PC-3 (cell line): Measurements from ENCODE around the gene FAM222A. TPM values are rescaled to one million over a fixed set of nuclear protein-coding genes. Genes with fewer than 3 reads are reported as not detected.

Experiments
- ATAC-seq: fragments of 200-7000 bp; cut with Tn5 transposase; 2 replicates; pipeline ENCODE4 v1.9.1; 2020; ENCODE audit warnings: mild to moderate bottlenecking, moderate library complexity
- Bru-seq: library from RNA; stranded (reverse); fragments of 400-500 nt; gene quantifications from one replicate; lab custom pipeline; 2021; lab: Mats Ljungman, UMichigan
- BruChase-seq, 2 experiments: library from RNA; stranded (reverse); fragments of 400-500 nt; gene quantifications; one replicate each; lab custom pipeline; 2021; lab: Mats Ljungman, UMichigan
- BruUV-seq: library from RNA; stranded (reverse); fragments of 400-500 nt; replicated peaks from 2 replicates; lab custom pipeline; 2021; lab: Mats Ljungman, UMichigan
- CTCF ChIA-PET: fragments of 300-600 bp; sonication (Branson Sonifier 250); formaldehyde crosslinking; loops from one replicate; lab custom pipeline; 2022; ENCODE audit warnings: antibody characterized with exemption; lab: Charles Lee
- POLR2A ChIA-PET: fragments of 300-600 bp; sonication (Branson Sonifier 250); formaldehyde crosslinking; loops from one replicate; lab custom pipeline; 2022; ENCODE audit warnings: antibody characterized with exemption; ENCODE audit not compliant: unreplicated experiment; lab: Charles Lee
- DNase-seq: peaks from one replicate; pipeline ENCODE4 v3.0.0-alpha.2; 2015
- H2AFZ ChIP-seq: fragments of 300-600 bp; sonication (generic); 2 replicates; pipeline ENCODE4 v1.6.0; 2016; ENCODE audit warnings: antibody characterized with exemption, low read length
- H3F3A ChIP-seq: fragments of 300-600 bp; sonication (generic); one replicate; pipeline ENCODE4 v1.6.0; 2017; ENCODE audit warnings: antibody characterized with exemption, low read length, control low read depth, mild to moderate bottlenecking; ENCODE audit not compliant: unreplicated experiment
- H3K27ac ChIP-seq: fragments of 300-600 bp; sonication (generic); 2 replicates; pipeline ENCODE4 v1.5.1; 2016; ENCODE audit warnings: mild to moderate bottlenecking, low read length
- H3K27me3 ChIP-seq: fragments of 300-600 bp; sonication (generic); 2 replicates; pipeline ENCODE4 v1.6.1; 2016; ENCODE audit warnings: low read length, mixed read lengths
- H3K36me3 ChIP-seq: fragments of 300-600 bp; sonication (generic); 2 replicates; pipeline ENCODE4 v1.6.1; 2016; ENCODE audit warnings: low read depth, mixed run types, low read length, mixed read lengths
- H3K4me1 ChIP-seq: fragments of 300-600 bp; sonication (generic); 2 replicates; pipeline ENCODE4 v1.5.1; 2016; ENCODE audit warnings: low read length; ENCODE audit not compliant: insufficient read depth
- H3K4me2 ChIP-seq: fragments of 300-600 bp; sonication (generic); 2 replicates; pipeline ENCODE4 v1.6.0; 2016; ENCODE audit warnings: low read length
- H3K4me3 ChIP-seq: fragments of 300-600 bp; sonication (generic); 2 replicates; pipeline ENCODE4 v1.5.1; 2016; ENCODE audit warnings: mild to moderate bottlenecking, low read length, mixed read lengths
- H3K79me2 ChIP-seq: fragments of 300-600 bp; sonication (generic); 2 replicates; pipeline ENCODE4 v1.6.1; 2017; ENCODE audit warnings: low read length, mixed read lengths
- H3K9ac ChIP-seq: fragments of 300-600 bp; sonication (generic); 2 replicates; pipeline ENCODE4 v1.6.0; 2016; ENCODE audit warnings: mild to moderate bottlenecking, low read length
- H3K9me2 ChIP-seq: fragments of 300-600 bp; sonication (generic); replicated peaks from 2 replicates; pipeline ENCODE4 v1.6.1; 2016; ENCODE audit warnings: mixed run types, low read length, mixed read lengths
- H3K9me3 ChIP-seq: fragments of 300-600 bp; sonication (generic); 2 replicates; pipeline ENCODE4 v1.6.1; 2016; ENCODE audit warnings: low read length, mixed read lengths
- H4K20me1 ChIP-seq: fragments of 300-600 bp; sonication (generic); 2 replicates; pipeline ENCODE4 v1.6.1; 2016; ENCODE audit warnings: low read length, mixed read lengths
- EZH2 ChIP-seq: fragments of 300-600 bp; sonication (generic); IDR thresholded peaks from one replicate; pipeline ENCODE4 v1.6.1; 2017; ENCODE audit warnings: antibody characterized with exemption, mild to moderate bottlenecking, low read length; ENCODE audit not compliant: unreplicated experiment
- EZH2phosphoT487 ChIP-seq: fragments of 300-600 bp; sonication (generic); IDR thresholded peaks from 2 replicates; pipeline ENCODE4 v1.6.1; 2018; ENCODE audit warnings: mild to moderate bottlenecking, antibody characterized with exemption, low read length, borderline replicate concordance
- intact Hi-C: fragments of 100-400 bp; cut with micrococcal nuclease; formaldehyde crosslinking; loops from 2 replicates; pipeline ENCODE4 v1.9.0; 2023
- long read RNA-seq: library from polyadenylated mRNA; unstranded; transcript quantifications from one replicate; pipeline ENCODE4 v2.0.0, GENCODE V29; 2021; ENCODE audit not compliant: unreplicated experiment
- total RNA-seq: library from RNA; depleted of rRNA; stranded (reverse); fragments of >200 nt; gene quantifications from 2 replicates; pipeline ENCODE4 v1.2.3, GENCODE V29; 2014; rRNA removed
- TF ChIP-seq, protein P1 (sequence below): fragments of 300-600 bp; sonication (generic); conservative IDR thresholded peaks from 2 replicates; pipeline ENCODE4 v1.5.1; 2017; ENCODE audit warnings: antibody characterized with exemption, low read depth, mild to moderate bottlenecking, low read length

FAM222A gene
- total RNA-seq (11.7 and 15.3 TPM in 2 replicates), Bru-seq, nascent RNA (percentile 45 among the genes with signal in this experiment), BruChase-seq, experiment 1, labeled RNA remaining after a 6-hour chase (percentile 40 among the genes with signal in this experiment), BruChase-seq, experiment 2, labeled RNA remaining after a 2-hour chase (percentile 38 among the genes with signal in this experiment)
- long read RNA-seq, transcript FAM222A-202 (3 exons, 3,294 nt) = major isoform, 7 of 30 reads
- long read RNA-seq, partial matches to known transcripts = 18 of 30 reads
- long read RNA-seq, other reads (novel, unspliced or antisense) = 5 of 30 reads

DNA sequence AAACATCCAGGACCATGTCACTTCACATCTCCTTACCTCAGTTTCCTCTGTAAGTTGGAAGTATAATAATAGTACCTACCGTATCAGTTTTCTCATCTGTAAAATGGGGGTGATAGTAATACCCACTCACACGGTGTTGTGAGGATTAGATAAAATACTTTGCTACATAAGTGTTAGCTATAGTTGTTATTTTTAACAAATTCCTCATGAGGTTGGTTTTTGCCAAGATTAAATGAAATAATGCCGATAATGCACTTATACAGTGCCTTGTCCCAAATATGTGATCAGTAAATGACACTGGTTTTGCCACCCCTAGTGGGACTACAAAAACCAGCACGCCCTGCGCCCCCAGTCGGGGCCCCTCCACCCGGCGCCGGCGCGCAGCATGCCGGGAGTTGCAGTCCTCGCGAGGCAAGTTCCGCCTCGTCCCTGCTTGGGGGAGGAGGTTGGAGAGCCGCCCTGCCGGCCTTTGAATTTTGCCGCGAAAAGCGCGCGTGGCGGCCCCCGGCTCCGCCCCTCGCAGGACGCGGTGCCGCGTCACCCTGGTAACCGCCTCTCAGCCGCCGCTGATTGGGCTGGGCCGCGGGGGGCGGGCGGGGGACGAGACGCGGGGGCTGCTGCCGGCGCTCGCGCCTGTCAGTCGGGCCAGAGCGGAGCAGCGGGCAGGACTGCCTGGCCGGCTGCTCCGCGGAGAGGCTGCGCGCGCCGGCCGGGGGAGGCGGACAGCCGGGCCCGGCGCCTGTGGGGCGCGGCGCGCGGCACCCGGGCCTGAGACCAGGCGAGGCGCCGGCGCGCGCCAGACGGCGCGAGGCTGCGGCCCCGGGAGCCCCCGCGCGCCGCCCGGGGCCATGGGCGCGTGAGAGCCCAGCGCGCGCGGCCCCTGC lies at the start of gene FAM222A:
FAM222A (plus strand) TSS at position 639 of the 884 bp plus-strand sequence. CDS start 30,322 bp downstream, outside the sequence.
- ChIA-PET CTCF (interaction anchor here (1.7 kb wide), 1 partner anchor 116 kb away, joined by 7 read pairs; no protein-coding TSS in a partner anchor), POLR2A (interaction anchor here (0.7 kb wide), 1 partner anchor 146 kb away, joined by 3 read pairs; no protein-coding TSS in a partner anchor)
- no peak for TF ChIP-seq EZH2phosphoT487
- no peaks in the 10 kb centered on the region; the same call in 1 of the 2 replicates for H4K20me1 ChIP-seq
- H3K79me2 ChIP-seq = no peaks in the 10 kb centered on the region
- H3K9me2 ChIP-seq = no peaks in the 10 kb centered on the region
- peak; percentile 81 for ATAC-seq
- H3K4me2 ChIP-seq = peak within 1 kb of the TSS; percentile 93
- peak within 1 kb of the TSS; percentile 62 for H2AFZ ChIP-seq
- H3K4me1 ChIP-seq = peaks cover 26% of the 10 kb centered on the region
- H3K4me3 ChIP-seq = peak within 1 kb of the TSS; percentile 78
- H3K9me3 ChIP-seq = no peaks in the 10 kb centered on the region
- peak; percentile 98 for DNase-seq
- H3F3A ChIP-seq = no peaks in the 10 kb centered on the region
- intact Hi-C loops = loop anchor here (1.0 kb wide), 2 partner anchors 116 to 140 kb away; partner anchors contain the start of genes MMAB and MVK
- H3K27ac ChIP-seq = no peak within 1 kb of the TSS
- no TSS peak for BruUV-seq
- no peak within 1 kb of the TSS; the same call in 1 of the 2 replicates for H3K9ac ChIP-seq
- H3K27me3 ChIP-seq = no peaks in the 10 kb centered on the region
- no peaks in the 10 kb centered on the region for H3K36me3 ChIP-seq

DNA sequence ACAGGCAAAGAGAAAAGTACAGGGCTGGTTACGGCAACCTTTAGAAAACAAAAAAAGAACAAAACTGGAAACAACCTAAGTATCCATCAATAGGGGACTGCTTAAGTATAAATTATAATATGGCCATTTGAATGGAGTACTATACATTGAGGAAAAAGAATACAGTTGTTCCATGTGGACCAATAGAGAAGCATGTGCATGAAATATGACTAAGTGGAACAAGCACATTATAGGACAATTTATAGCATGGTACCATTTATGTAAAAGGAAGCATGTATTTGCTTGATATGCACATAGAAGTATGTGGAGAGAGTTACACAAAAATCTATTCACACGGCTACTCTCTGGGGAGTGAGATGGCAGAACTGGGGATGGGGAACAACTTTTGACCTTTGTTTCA lies 49.2 kb upstream of the FAM222A start:
- Histone ChIP-seq H3K27ac (no peak overlapping the region), H3K4me2 (no peak overlapping the region), H3K36me3 (no peaks in the 10 kb centered on the region), H3K9ac (no peak overlapping the region), H2AFZ (no peak overlapping the region), H3K79me2 (no peaks in the 10 kb centered on the region), H4K20me1 (no peaks in the 10 kb centered on the region), H3K9me3 (no peaks in the 10 kb centered on the region), H3K27me3 (peaks cover 15% of the 10 kb centered on the region), H3K4me3 (no peak overlapping the region), H3K9me2 (no peaks in the 10 kb centered on the region), H3F3A (no peaks in the 10 kb centered on the region), H3K4me1 (no peaks in the 10 kb centered on the region)
- DNase-seq = no peak
- intact Hi-C loops = no loop called here
- CTCF ChIA-PET = no interaction called here
- no TSS peak for BruUV-seq
- ATAC-seq = no peak
- POLR2A ChIA-PET = no interaction called here
- TF ChIP-seq, protein P1, sequence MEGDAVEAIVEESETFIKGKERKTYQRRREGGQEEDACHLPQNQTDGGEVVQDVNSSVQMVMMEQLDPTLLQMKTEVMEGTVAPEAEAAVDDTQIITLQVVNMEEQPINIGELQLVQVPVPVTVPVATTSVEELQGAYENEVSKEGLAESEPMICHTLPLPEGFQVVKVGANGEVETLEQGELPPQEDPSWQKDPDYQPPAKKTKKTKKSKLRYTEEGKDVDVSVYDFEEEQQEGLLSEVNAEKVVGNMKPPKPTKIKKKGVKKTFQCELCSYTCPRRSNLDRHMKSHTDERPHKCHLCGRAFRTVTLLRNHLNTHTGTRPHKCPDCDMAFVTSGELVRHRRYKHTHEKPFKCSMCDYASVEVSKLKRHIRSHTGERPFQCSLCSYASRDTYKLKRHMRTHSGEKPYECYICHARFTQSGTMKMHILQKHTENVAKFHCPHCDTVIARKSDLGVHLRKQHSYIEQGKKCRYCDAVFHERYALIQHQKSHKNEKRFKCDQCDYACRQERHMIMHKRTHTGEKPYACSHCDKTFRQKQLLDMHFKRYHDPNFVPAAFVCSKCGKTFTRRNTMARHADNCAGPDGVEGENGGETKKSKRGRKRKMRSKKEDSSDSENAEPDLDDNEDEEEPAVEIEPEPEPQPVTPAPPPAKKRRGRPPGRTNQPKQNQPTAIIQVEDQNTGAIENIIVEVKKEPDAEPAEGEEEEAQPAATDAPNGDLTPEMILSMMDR = no peak
- TF ChIP-seq EZH2 (no peak), EZH2phosphoT487 (no peak)

DNA sequence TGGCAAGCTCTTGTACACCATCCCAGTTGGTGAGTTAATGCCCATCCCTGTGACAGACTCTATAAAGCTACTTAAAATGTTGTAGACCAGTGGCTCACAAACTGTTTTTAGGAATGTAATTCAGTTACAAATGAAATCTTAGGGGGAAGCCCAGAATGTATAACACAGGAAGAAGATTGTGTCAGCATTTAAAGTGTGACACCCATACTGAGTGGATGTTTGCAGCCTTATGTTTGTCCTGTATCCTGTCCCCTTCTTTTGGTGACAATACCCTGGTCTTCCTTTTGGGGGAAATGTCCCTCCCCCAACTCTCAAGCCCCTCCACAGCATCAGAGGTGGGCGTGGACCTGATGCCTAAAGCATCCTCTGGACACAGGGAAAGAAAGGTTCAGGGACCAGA lies 47.6 kb upstream of the FAM222A start:
- ChIA-PET POLR2A (no interaction called here), CTCF (no interaction called here)
- Histone ChIP-seq H3K4me1 (peaks cover 3% of the 10 kb centered on the region; the same call in 1 of the 2 replicates), H3K9ac (no peak overlapping the region), H2AFZ (no peak overlapping the region), H4K20me1 (no peaks in the 10 kb centered on the region), H3K27ac (no peak overlapping the region), H3K27me3 (peaks cover 15% of the 10 kb centered on the region), H3K79me2 (no peaks in the 10 kb centered on the region), H3K4me3 (no peak overlapping the region), H3K4me2 (no peak overlapping the region), H3K36me3 (no peaks in the 10 kb centered on the region), H3K9me2 (no peaks in the 10 kb centered on the region), H3K9me3 (no peaks in the 10 kb centered on the region), H3F3A (no peaks in the 10 kb centered on the region)
- TF ChIP-seq EZH2 (no peak), EZH2phosphoT487 (no peak)
- TF ChIP-seq, protein P1 = no peak
- ATAC-seq = no peak
- intact Hi-C loops = no loop called here
- BruUV-seq = no TSS peak
- no peak for DNase-seq
